ENCODE results near the gene BAIAP2L1.

The BAIAP2L1 gene

DNA sequence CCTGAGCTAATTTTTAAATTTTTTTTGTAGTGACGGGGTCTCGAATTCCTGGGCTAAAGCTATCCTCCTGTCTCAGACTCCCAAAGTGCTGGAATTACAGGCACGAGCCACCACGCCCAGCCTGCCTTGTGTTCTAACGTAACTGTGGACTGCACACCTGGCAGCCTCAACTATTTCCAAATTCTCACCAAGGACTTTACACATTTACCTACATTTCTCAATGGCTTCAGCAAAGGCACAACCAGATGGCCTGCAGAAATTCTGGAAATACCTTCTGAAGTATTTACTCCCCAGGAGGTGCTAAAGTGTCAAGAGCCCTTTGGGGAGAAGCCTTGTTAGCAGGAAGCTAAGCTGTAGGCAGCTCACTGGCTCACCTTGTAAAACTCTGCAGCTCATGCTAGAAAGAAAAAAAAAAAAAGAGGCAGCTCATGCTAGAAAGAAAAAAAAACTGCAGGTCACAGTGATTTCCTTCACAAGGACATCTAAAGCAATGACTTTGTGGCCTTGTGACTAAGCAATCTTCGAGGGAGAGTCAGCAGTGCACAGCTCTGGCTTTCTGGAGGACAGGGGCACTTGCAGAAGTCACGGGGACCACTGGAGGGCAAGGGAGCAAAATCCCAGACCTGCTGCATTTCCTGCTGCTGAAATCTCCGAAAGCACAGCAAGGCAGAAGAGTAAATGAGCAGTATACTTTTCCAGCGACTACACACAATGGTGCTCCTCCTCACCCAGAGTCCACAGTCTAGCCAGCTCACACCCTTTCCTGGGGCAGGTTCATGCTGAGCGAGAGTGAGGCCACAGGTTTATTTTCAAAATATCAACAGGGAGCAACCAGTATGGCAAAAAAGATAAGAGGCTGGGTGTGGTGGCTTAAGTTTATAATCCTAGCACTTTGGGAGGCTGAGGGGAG lies 40.4 kb downstream of the BAIAP2L1 start:
- in situ Hi-C loops (cut with HindIII; ENCODE audit: low sequenced_read_pairs), result no loop called here

DNA sequence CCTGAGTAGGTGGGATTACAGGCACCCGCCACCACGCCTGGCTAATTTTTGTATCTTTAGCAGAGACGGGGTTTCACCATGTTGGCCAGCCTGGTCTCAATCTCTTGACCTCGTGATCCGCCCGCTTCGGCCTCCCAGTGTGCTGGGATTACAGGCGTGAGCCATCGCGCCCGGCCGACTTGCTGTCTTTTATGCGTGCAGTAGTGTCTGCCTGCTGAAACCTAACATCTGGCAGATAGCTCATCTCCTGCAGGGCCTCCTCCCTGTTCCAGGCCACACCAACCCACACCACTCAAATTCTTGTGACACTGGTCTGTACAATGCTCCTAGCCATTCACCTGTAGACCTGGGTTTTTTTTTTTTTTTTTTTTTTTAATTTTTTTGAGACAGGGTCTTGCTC lies 41.5 kb downstream of the BAIAP2L1 start:
- in situ Hi-C loops (cut with HindIII; ENCODE audit: low sequenced_read_pairs), result no loop called here

DNA sequence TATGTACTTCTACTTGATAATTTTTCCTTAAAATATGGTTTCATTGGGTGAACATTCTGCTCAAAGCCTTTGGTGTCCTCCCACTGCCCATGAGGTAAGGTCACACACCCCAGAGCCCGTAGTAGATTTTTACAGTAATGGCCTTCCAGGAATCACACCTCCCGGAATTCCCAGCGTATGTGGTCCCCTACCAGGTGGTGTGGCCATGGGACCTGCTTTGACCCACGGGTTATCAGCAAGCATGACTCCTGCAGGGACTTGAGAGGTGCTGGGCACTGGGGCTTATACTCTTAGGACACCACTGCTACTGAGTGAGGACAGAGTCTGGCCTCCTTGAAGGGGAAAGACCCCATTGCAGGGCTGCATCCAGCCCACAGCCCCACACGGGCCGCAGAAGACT lies 42.2 kb downstream of the BAIAP2L1 start:
- in situ Hi-C loops (cut with HindIII; ENCODE audit: low sequenced_read_pairs), result no loop called here

DNA sequence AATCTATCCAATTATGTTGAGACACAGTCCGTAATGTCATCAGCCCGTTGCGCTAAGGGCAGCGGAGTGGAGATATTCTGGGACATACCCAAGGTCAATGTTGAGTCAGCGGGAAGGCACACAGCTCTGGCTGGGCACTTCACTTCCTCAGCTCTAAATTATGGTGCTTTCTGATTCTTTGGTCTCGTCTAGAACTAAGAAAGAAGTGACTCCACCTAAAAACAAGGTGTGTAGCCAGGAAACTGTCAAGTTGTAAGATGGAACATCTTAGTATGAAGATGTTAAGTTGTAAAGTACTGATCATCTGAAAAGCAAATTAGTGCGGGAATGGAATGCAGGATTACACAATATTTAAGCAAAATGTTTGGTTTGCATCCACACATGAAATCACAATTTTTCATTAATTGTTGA lies 43.1 kb downstream of the BAIAP2L1 start:
- in situ Hi-C loops (cut with HindIII; ENCODE audit: low sequenced_read_pairs), result no loop called here

DNA sequence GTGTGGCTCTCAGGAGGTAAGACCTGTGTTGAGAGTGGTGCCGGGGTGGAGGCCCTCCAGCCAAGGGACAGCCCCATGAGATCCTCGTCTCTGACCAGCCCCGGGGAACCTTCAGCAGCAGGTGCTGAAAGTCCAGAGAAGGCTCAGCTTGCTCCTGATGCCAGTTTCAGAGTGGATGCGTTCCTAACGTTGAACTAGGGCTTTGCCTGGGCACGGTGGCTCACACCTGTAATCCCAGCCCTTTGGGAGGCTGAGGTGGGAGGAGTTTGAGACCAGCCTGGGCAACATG lies 45.7 kb downstream of the BAIAP2L1 start:
- in situ Hi-C loops (cut with HindIII; ENCODE audit: low sequenced_read_pairs), result no loop called here

DNA sequence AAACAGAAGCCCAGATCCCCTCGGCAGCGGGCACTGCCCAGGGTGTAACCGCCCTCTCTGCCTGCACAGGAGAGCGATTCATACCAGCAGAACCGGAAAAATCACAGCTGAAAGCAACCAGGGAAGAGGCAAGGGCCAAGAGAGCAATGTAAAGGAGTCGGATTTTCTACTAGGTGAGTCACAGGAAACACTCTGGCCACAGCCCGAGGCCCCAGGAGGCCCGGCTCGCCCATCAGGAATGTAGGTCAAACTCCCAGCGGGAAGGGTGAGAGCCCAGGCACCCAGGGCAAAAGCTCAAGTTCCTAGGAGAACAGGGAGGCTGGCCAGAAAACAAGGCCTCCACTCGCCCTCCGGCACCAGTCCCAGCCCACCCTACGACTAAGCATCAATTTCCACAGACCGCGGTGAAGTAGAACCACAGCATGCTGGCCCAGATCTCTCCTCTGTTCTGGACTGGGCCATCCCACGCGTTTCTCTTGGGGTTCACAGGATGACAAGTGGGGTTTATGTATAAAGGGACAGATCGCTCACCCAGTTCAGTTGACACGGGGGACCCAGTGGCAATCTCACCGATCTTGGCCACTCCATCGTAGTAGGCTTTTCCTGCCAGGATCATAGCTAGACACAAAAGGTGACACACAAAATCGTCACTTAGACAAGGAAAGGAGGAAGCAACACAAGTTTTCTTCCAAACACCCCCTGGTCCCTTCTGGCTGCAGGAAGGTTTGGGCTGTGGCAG lies 46.2 kb downstream of the BAIAP2L1 start:
- in situ Hi-C loops (cut with HindIII; ENCODE audit: low sequenced_read_pairs), result no loop called here

DNA sequence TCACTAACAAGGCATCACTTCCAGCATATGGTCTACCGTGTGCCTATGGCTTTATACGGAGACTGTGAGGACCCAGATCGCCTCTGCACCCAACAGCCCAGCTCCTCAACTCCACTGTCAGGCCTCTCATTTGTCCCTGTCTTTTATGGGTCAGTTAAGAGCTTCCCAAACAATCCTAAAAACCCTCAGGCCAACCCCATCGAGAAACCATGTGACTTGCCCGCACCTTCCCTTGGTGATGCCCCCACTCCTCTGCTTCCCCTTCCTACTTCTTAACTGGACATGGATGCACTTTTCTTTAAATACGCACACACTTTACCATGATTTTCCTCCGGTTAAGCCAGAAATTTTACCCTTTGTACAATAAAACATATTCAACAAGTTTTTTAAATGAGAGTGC lies 46.8 kb downstream of the BAIAP2L1 start:
- in situ Hi-C loops (cut with HindIII; ENCODE audit: low sequenced_read_pairs), result no loop called here

DNA sequence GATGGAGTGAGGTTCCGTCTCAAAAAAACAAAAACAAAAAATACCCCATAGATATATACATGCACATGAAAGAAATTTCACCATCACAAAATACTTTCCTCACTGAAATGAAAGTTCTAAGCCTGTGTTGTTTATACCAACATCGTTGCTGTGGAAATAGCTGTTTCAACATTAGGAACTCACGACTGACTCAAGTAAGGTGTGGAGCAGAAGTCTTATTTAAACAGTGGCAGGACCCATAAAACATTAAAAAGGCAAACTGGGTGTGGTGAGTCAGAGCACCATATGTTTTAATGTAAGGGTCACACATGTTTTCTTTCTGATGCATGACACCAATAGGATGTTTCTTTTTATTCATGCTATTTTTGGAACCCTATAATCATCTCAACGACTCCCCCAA lies 48.3 kb downstream of the BAIAP2L1 start:
- in situ Hi-C loops (cut with HindIII; ENCODE audit: low sequenced_read_pairs), result no loop called here

DNA sequence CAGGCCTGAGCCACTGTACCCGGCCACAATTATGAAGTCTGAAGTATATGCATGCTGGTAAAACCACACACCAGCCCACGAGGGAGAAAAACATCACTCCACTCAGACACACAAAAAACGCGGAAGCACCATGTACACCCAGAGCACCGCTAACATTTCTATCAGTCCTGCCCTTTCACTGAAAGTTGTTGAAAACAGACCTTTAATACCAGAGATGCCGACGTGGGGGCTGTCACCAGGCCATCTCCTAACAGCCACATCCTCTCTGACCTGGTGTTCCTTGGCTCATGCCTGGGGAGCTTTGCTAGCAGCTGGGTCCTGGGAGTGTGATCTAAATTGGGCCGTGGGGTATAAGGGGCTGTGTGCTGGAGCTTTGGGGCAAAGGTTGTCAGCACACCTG lies 49.8 kb downstream of the BAIAP2L1 start:
- in situ Hi-C loops (cut with HindIII; ENCODE audit: low sequenced_read_pairs), result no loop called here

DNA sequence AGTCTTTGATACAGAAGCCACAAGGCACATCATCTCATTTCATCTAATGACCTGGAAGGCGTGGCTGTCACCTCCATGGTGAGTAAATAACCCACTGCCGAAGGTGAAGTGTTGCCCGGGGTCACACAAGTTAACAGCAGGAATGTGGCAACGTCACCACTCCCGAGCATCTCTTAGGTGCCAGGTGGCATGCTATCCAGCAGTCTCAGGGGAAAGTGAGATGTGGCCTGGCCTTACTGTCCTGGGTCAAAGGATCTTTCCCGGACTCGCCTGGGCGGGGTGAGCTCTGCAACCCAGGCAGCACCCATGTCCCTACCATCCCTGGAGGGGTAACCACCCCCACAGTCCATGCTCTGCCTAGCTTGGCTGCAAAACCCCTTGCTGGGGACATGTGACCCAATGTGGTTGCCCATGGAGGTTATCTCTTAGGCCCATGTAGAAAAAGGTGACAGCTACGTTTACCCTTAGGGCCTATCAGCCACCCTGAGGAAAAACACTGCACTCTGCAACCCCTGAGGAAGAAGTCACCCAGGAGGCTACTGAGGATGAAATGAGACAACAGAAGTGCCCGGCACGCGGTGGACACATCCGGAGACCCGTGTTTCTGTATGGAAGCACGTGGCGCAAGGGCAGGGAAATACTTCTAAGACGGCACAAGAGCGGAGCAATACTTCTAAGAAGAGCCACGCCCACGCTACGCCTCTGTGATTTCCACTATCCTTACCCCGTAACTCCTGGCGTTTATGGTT lies 52.0 kb downstream of the BAIAP2L1 start:
- in situ Hi-C loops (cut with HindIII; ENCODE audit: low sequenced_read_pairs), result no loop called here

DNA sequence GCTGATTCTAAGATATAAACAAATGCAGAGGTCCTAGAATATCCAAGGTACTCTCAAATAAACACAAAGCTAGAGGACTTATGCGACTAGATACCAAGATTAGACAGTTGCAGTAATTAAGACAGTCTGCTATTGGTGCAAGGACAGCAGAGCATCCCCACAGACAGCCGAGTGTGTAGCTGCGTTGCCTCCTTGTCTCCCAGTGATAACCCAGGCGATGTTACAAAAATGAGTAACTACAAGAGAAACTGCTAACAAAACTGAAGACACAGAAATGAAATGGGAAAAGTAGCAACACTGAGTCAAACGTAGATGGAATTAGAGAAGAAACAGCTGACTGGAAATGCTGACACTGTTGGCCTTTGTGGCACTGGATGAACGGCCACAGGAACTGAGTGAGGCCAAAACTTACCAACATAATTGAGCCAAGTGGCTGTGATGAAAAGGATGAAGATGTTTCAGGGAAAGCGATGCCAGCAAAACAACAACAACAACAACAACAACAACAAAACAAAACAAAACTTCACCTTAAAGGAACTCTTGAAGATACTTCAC lies 54.3 kb downstream of the BAIAP2L1 start:
- in situ Hi-C loops (cut with HindIII; ENCODE audit: low sequenced_read_pairs), result no loop called here

DNA sequence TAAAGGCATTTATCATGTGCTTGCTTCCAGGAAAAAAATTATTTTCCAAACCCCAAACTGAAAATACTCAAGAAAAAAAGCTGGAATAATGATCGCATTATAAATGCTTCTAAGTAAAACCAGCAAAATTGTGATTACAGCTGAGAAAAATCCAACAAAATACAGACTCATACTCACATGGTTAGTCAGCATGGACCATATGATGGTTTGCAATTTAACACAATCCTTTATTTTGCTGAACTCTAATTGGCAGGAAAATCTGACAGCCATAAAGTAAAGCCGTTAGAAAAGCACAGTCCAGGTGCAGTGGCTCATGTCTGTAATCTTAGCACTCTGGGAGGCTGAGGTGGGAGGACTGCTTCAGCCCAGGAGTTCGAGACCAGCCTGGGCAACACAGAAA lies 59.8 kb downstream of the BAIAP2L1 start:
- in situ Hi-C loops (cut with HindIII; ENCODE audit: low sequenced_read_pairs), result no loop called here

DNA sequence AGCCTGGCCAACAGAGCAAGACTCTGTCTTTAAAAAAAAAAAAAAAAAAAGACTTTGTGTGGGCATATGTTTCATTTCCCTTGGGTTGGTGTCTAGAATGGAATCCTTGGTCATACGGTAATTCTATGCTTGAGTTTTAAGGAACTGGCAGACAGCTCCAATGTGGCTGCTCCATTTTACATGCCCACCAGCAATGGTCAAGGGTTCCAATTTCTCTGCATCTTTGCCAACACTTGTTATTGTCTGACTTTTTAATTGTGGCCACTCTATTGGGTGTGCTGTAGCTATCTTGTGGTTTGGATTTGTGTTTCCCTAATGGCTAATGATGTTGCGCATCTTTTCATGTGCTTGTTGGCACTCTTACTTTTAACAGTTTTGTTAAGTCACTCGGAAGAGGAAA lies 61.8 kb downstream of the BAIAP2L1 start:
- in situ Hi-C loops (cut with HindIII; ENCODE audit: low sequenced_read_pairs), result no loop called here

DNA sequence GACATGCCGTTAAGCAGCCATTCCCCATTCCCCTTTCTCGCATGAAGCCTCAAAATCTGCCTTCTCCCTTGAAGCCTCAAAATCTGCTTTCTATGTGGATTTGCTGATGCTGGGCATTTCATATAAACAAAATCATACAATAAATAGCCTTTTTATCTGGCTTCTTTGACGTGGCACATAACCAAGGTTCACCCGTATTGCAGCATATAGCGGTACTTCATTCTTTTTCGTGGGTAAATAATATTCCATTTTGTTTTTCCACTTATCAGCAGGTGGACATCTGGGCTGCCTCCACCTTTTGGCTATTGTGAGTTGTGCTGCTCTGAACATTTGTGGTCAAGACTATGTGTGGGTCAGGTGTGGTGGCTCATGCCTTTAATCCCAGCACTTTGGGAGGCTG lies 62.4 kb downstream of the BAIAP2L1 start:
- in situ Hi-C loops (cut with HindIII; ENCODE audit: low sequenced_read_pairs), result no loop called here

DNA sequence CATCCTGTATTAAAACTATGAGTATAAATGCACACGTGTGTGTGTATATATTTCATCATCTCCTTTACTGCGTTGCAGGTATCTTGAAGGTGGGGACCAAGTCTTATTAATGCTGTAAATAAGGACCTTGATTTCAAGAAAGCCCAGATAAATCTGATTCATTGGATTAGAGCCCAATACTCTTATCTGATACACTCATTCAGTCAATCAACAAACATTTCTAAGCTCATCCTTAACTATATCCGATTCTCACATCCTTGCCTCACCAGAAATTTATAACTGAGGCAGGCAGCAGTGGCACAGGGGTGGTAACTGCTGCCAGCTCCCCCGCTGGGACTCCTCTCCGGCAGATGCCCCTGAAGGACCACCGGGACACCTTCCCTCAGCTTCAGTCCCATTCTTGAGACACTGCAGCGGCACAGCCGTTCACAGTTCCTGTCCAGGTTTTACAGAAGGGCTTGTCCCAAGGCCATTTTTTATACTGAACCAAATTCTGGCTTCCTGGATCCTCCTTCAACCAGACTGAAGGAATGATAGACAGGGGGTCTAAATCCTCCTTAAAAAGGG lies 65.4 kb downstream of the BAIAP2L1 start:
- in situ Hi-C loops (cut with HindIII; ENCODE audit: low sequenced_read_pairs), result no loop called here

DNA sequence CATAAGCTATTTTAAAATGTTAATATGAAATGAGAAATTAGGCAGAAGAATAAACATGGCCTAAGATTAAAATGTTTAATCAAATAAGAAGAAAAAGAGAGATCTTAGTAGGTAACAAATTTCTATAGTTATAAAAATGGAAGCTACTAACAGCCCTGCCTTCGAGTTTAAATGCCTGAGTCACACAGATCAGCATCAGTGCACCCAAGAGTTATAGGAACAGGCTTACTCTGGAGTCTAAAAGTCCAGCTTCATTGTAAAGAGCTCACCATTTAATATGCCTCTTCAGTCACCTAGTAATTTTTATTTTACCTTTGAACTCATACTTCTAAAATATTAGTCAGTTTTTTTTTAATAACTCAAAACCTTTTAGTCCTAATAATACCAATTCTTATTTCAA lies 66.8 kb downstream of the BAIAP2L1 start:
- in situ Hi-C loops (cut with HindIII; ENCODE audit: low sequenced_read_pairs), result no loop called here

DNA sequence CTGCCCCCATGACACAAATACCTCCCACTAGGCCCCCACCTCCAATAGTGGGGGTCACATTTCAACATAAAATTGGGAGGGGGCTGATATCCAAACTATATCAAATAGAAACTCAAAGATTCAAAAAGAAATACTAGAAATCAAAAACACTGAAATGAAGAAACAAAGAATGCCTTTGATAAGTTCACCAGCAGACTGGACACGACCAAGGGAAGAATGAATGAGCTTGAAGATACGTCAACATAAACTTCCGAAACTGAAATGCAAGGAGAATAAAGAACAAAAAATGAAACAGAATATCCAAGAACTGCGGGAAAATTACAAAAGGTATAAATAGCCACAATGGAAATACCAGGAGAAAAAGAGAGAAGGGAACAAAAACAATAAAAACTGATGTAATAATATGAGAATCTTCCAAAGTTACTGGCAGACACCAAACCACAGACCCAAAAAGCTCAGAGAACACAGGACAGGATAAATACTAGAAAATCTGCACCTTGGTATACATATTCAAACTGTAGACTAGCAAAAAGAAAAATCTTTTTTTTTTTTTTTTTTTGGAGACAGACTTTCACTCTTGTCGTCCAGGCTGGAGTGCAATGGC lies 69.9 kb downstream of the BAIAP2L1 start:
- in situ Hi-C loops (cut with HindIII; ENCODE audit: low sequenced_read_pairs), result no loop called here

DNA sequence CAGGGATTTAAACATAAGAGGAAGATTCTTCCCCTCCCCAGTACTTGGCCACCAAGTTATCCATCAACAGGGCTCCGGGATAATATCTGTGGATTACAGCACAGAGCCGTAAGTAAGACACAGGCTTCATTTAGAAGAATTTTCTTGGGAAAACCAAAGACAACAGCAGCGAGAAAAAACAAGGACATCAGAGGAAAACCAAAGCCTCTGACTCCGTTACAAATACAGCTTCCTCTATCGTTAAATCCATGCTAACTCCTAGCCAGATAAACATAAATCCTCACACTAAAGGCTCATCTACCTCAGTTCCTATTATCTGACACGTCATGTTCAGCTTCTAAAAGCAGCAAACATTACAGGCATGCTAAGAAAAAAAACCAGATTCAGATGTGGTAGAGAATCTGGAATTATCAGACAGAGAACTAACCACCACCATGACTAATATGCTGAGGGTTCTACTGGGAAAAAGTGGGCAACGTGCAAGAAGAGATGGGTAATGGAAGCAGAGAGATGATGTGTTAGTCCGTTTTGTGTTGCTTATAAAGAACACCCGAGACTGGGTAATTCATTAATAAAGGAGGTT lies 71.0 kb downstream of the BAIAP2L1 start:
- in situ Hi-C loops (cut with HindIII; ENCODE audit: low sequenced_read_pairs), result no loop called here

DNA sequence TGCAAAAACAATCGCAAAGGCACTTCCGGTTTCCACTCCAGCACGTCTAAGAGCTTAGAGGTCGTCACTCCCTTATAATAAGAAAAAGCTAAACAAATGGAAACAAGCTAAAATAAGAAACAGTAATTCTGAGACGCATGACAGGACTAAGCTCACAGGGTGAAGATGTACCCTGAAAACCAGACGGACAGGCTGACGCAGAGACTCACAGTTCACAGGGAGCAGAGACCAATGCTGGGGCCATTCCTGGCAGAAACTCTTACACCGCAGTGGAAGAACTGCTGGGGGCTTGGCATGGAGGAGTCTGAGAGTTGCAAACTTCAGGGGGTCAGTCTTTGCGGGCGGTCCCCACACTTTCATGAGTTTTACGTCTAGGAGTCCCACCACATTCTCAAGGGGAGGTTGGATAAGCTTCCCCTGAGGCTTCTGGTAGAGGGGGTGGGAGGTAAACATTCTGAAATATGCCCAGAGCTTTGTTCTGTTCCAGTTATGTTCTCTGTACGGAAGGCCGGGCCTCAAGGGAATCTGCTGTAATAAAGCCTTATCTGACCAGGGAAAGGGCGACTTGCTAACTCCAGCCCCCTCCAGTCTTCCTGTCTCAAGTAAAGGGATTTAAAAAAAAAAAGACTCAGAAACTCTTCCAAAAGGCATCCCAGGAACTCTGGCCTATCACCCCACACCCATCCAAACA lies 71.6 kb downstream of the BAIAP2L1 start:
- in situ Hi-C loops (cut with HindIII; ENCODE audit: low sequenced_read_pairs), result no loop called here

DNA sequence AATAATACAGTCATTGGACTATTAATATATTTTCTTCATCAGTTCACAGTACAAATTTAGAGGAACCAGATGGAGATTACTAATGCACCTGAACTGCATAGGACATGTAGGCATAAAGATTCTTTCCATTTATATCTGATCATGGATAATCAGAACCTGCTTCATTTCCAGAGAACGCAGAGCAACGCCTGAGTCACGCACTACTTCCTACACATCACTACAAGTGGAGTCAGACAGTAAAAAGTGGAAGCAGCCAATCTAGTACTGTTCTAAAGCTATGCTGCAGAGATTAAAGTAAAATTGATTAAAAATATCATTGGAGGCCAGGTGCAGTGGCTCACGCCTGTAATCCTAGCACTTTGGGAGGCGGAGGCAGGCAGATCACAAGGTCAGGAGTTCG lies 76.1 kb downstream of the BAIAP2L1 start:
- in situ Hi-C loops (cut with HindIII; ENCODE audit: low sequenced_read_pairs), result no loop called here

Measured in DLD1 (cell line).